Prostate gland (tissue), 2 donors: ENCODE measurements around the gene CTCF.

Experiments used
- CTCF ChIP-seq, 4 experiments: fragments of 200-600 bp in 2 of 4; fragments of 450-650 bp in 2 of 4; sonication (generic) in 2 of 4; IDR thresholded peaks; 1 replicate in 3 of 4; 2 replicates in 1 of 4; pipeline ENCODE4 v1.5.1; 2016 to 2019; ENCODE audit warnings: antibody characterized with exemption in 4 of 4, mild to moderate bottlenecking in 2 of 4, moderate library complexity in 2 of 4
- POLR2A ChIP-seq: fragments of 450-650 bp; IDR thresholded peaks from one replicate; pipeline ENCODE4 v1.6.1; 2016; ENCODE audit warnings: antibody characterized with exemption, mild to moderate bottlenecking
- POLR2AphosphoS5 ChIP-seq: sonication (generic); formaldehyde crosslinking; IDR thresholded peaks from one replicate; pipeline ENCODE4 v1.6.1; 2017; ENCODE audit warnings: antibody characterized with exemption

GRCh38 chr16:67561501-67561823 lies 864 bp upstream of the CTCF start:
- TF ChIP-seq CTCF (IDR thresholded peaks at IDR 0.05), result no peak
- TF ChIP-seq POLR2AphosphoS5, result no peak
- TF ChIP-seq POLR2A, result no peak
